Measurements from ENCODE around the gene TNXB.
"Not testable (repeated sequence)": the region's sequence is repeated elsewhere in the genome, so short reads cannot be mapped to it uniquely, and the experiment has no call there.

TNXB gene

DNA sequence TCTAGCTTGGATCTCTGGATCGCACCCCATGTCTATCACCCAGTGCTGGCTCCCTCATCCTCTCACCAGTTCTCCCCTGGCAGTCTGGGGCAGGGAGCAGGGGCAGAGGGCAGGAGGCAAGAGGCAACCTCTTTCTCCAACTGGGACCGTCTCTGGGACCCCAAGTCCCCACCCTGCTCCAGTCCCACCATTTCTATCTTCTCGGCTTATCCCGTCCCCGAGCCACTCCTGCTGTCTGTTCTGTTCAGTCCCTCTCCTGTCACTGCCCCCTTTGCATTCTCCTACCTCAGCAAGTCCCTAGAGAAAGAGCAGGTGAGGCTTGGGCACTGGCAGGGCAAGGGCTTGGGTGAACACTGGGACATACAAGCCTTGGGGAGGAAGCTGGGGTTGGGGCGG lies 625 bp upstream of the TNXB start:
- DNase-seq = no peak

DNA sequence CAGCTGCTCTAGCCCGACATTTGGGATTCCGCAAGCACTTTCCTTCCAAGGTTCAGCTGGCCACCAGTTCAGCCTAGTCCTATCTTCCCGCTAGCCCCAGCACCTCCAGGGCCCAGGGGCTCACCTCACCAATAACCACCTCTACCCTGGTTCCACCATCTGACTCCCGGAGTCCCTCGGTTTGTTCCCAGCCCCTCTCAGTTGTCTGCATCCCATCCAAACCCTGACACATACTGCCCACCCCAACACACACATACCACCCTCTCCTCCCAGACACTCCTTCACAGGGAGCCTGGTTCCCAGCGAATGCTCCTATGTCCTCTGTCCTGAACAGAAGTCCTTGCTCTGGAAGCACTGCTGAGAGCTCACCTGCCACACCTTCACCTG lies 418 bp downstream of the TNXB start:
- no peak for DNase-seq

DNA sequence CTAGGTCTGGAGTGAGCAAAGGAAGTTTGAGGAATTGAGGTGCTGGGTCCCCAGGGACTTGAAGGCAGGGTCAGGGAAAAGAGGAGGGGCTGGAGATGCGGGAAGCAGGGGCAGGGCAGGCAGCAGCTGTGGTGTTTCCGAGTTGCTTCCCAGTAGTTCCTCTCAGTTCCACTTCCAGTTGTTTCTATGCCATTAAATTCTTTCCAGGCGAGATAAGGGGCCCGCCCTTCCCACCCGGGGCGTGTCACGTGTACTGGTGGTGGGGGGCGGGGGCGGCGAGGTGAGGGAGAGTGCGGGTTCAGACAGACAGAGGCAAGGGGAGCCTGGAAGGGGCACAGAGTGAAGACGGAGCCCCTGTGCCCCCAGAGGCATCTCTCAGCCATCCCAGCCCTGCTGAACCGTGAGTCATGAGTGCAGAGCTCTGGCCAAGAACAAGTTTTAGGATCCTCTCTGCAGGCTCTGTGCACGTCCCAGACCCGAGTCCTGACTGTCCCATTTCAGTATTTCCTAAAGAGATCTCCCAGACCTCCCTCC lies 977 bp downstream of the TNXB start:
- no peak for DNase-seq

DNA sequence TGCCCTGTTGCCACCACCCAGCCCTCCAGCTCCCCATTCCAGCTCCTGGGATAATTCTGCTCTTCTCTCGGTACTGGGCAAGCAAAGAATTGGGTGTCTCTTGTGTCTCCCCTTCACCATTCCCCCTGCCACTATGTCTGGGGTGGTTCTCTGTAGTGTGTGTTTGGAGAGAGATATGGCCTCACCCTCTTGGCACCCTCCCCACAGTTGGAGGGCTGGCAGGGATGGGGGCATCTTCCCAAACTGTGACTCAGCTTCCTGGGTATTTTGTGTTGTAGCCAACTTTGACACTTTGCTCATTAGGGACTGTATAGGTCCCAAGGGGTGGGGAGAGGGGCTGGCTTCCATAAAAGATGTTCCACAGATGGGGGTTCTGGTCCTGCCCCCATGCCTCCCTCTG lies 1.7 kb downstream of the TNXB start:
- DNase-seq = no peak

DNA sequence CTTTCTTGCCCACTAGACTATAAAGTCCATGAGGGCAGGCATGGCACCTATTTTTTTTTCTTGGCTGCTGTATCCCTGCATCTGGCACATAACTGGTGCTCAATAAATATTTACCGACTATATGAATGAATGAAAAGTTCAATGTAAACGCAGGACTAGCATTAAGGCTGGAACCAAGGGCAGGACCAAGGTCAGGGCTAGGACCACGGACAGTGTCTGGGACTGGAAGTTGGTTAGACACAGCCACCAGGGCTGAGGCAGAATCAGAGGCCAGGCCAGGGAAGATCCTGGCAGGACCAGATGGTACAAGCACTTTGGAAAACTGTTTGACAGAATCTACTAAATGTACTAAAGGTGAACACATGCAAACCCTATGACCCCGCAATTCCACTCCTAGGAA lies 3.7 kb downstream of the TNXB start:
- DNase-seq = no peak

DNA sequence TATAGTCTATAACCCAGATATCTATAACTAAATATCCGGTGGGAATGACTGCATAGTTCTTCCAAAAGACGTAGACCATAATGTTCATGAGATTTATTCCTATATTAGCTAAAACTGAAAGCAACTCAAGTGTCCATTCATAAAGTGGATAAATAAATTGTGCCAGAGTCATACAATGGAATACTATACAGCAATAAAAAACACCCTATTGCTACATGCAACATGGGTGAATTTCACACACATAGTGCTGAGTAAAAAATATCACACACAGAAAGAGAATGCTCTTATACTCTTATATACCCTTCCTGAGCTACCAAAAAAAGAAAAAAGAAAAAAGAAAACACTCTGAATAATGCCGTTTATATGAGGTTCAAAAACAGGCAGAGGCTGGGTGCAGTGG lies 6.9 kb downstream of the TNXB start:
- DNase-seq = no peak

DNA sequence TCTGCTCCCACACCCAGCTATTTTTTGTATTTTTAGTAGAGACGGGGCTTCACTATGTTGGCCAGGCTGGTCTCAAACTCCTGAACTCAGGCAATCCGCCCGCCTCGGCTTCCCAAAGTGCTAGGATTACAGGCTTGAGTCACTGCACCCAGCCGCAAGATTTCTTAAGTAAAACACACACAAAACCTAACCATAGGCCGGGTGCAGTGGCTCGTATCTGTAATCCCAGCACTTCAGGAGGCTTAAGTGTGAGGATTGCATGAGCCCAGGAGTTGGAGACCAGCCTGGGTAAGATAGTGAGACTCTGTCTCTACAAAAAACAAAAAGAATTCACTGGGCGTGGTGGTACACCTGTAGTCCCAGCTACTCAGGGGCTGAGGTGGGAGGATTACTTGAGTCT lies 8.9 kb downstream of the TNXB start:
- DNase-seq = not testable (repeated sequence)

DNA sequence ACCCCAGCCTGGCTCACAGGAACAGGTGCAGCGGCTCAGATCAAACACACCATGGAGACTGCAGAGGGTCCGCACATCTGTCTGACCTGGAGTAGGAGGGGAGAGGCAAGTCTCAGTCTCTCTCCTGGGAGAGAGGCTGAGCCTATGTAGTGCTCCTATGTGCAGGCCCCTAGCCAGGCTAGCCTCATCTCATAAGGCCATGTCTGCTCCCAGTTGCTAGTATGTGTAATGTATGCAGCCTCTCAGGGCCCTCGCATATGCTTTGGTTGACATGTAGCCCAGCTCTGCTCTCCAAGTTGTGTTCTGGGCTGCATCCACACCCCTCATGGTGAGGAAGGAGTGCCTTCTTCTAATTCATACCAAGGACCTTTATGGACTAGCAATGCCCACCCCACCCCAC lies 11.8 kb downstream of the TNXB start:
- DNase-seq = no peak

DNA sequence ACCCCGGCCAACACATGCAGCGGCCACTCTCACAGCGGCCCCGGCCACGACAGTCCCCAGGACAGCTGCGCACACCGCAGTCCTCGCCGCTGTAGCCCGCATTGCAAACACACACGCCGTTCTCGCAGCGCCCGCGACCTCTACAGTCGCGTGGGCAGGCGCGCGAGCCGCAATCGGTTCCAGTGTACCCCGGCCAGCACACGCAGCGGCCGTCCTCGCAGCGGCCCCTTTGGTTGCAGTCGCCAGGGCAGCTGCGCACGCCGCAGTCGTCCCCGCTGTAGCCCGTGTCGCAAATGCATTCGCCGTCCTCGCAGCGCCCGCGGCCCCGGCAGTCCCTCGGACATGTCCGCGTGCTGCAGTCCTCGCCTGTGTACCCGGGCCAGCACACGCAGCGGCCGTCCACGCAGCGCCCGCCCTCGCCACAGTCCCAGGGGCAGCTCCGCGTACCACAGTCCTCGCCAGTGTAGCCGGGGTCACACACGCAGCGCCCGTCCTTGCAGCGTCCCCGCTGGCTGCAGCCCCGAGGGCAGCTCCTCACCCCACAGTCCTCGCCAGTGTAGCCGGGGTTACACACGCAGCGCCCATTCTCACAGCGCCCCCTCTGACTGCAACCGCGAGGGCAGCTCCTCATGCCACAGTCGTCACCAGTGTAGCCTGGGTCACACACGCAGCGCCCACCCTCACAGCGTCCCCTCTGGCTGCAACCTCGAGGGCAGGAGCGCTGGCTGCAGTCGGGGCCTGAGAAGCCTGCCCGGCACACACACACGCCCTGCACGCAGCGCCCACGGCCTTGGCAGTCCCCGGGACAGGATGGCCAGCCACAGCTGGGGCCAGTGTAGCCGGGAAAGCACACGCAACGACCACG lies 12.5 kb downstream of the TNXB start:
- no peak for DNase-seq

DNA sequence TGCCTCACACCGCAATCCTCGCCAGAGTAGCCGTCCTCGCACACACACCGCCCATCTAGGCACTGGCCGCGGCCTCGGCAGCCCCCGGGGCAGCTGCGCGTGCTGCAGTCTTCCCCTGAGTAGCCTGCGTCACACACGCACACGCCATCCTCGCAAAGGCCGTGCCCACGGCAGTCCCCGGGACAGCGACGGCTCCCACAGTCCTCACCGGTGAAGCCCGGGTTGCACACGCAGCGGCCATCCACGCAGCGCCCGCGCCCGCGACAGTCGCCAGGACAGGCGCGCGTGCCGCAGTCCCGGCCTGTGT lies 13.1 kb downstream of the TNXB start:
- no peak for DNase-seq

DNA sequence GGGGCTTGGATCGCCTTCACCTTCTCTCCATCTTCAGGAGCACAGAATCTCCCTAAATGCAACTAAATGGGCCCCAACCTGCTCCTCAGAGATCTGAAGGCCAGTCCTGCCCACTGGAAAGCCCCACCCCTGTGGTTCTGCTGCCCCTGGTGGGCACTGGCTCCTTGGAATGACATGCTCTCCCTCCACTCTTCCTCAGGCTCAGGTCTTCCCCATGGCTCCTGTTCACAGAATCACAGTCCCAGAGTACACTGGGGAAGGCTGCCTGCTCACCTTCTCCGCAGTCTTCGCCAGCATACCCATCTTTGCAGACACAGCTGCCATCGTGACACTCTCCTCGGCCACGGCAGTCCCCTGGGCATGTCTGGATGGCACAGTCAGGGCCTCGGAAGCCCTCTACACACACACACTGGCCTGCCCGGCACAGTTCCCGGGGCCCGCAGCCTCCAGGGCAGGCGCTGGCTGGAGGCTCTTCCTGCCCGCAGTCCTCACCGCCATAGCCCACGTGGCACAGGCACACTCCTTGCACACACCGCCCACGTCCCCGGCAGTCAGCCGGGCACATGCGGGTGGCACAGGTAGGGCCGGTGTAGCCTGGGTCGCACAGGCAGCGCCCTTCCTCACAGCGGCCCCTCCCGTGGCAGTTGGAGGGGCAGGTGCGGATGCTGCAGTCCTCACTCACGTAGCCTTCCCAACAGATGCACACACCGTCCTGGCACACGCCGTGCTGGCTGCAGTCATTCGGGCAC lies 13.6 kb downstream of the TNXB start:
- no peak for DNase-seq

DNA sequence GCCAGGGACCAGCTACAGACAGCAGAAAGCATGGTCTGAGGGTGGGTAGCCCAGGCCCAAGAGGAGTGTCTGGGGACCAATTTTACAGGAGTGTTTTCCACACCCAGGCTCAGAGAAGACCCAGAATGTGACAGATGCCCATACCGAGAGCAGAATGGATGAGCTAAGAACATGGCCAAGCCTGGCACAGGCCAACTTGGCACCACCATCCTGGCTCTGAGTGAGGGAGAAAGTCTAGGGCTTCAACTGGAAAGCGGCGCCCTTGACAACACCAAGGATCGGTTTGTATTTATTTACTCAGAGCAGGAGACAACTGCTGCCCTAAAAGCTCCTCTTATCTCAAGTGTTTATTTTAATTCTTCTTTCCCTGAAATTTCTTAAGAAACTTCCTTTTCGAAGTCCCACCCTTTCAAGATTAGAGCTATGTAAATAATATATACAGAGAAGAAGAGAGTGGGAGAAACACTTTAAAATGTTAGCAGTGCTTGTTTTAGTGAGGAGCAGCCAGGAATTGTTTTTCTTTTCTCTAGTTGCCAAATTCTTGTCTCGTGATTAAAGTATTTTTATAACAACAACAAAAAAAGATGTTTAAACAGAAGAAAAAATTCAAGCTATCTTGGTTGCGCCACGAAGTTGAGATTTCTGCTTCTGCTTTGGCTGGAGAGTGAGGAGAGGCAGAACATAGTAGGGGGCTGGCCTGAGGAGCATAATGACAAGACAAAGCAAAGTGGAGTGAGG lies 16.2 kb downstream of the TNXB start:
- DNase-seq = no peak

DNA sequence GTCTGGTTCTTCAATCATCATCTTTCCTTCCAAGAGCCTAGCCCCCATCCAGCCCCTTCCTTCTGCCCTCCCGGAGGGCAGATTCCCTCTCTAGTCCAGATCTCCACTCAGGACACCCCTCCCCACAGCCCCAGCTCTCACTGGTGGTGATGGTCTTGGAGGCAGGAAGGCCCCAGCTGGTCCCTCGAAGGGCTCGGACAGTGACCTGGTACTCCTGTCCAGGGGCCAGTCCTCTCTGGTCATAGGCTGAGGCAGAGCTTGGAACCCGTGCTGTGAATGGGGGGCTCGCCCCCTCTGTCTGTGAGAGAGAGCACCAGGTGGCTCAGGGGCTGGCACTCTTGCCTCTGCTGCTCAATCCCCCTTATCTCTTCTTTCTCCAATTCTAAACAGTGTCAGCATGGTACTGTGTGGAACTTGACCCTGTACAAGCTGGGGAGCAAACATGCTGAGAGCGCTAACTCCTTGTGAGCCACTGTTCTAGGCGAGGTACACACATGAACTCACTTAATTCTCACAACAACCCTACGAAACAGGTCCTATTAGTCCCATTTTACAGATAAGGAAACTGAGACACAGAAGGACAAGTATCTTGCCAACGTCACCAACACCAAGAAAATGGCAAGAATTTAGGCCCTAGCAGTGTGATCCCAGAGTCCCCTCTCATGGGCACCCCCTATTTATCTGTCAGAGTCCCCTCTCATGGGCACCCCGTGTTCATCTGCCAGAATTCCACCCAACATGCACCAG lies 19.9 kb downstream of the TNXB start:
- DNase-seq = no peak

DNA sequence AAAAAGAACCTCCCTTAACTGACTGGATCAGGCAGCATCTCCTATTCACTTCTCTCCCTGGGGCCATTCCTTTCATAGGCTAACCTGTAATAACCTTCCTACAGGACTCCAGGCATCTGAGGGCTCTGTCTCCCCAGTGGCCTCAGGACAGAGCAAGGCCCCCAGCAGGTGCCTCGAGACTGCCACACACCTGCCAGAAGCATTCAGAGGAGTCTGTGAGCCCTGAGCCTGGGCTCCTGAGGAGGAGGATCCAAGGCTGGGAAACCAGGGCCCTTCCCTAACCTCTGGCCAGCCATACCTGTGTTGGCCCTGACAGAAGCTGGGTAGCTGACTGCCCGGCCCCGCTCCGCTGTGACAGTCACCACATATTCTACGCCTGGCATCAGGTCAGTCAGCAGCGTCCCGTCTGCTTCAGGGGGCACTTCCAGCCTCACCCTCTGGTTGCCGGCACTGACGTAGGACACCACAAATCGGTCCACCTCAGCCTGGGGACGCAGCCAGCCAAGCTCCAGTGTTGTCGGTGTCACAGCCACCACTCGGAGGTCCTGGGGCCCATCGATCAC lies 20.6 kb downstream of the TNXB start:
- no peak for DNase-seq

DNA sequence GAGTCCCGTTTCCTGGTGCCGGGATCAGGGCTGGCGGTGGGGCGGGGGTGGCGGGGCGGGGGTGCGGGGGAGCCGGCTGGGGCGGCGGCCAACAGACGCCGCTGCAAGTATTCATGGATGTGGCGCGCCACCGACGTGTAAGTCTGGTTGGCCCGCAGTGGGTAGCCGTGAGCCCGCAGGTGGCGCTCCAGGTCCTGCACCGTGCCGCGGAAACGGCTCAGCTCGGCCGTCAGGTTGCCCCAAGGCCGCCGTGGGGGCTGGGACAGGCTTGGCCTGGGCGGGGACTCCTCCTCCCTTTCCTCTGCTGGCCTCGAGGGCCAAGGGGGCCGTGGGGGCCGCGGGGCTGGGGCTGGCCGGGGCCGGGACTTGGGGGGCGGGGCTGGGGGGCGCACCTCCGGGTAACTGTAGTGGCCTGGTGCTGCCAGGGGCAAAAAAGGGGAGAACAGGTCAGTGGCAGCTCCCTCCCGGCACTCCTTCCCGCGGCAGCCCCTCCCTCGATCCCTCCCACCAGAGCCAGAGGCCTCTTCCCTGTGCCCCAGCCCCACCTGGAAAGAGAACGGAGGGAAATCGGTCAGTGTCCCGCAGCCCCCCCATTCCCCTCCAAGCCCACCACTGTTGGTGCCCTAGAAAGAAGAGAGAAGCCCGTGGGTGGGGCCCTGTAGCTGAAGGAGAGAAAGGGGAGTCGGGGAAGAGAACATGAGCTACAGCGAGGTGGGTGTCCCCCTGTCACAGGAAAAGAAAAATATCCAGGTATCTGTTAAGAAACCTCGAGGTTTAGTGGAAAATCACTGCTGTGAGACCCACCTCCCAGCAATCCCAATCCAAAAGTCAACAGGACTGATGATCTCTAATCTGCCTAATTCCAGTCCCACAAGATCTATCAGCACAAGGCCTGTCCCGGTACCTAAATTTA lies 21.3 kb downstream of the TNXB start:
- DNase-seq = peak; percentile 60

DNA sequence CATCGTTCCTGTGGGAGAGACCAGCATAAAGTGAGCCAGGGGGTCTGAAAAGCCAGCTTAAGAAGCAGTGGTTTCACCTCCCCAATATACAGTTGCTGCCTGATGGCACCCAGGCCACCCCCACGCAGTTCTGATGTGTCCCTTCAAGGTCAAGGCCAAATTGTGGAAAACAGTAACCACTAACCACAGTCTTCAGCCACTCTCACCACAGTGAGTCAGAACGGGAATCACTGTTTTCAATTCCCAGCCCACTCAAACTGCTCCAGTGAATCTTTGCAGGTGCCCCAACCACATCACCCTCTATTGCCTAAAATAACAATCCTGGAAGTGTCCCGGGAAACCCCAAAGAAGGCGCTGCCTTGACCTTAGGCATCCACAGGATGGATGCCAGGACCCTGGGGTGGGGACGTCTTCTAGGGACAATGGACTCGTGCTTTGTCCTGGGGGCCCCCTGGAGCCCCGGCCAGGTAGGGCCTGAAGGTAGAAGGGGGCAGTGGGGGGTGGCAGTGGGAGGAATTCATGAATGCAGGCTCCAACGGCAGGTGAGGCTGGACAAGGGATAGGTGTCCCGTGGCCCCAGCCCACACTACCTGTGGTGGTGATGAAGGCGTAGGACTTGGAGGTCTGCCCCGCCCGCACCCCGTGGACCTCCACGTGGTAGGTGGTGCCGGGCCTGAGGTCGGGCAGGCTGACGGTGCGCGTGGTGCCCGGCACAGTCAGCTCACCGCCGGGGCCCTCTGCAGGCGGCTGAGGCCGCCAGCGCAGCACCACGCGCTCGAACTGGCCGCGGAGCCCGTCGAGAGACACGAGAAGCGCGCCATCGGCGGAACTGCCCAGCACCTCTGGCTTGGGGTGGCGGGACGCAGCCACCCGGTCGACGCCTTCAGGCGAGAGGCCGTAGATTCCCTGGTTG lies 22.2 kb downstream of the TNXB start:
- peak; percentile 73 for DNase-seq

DNA sequence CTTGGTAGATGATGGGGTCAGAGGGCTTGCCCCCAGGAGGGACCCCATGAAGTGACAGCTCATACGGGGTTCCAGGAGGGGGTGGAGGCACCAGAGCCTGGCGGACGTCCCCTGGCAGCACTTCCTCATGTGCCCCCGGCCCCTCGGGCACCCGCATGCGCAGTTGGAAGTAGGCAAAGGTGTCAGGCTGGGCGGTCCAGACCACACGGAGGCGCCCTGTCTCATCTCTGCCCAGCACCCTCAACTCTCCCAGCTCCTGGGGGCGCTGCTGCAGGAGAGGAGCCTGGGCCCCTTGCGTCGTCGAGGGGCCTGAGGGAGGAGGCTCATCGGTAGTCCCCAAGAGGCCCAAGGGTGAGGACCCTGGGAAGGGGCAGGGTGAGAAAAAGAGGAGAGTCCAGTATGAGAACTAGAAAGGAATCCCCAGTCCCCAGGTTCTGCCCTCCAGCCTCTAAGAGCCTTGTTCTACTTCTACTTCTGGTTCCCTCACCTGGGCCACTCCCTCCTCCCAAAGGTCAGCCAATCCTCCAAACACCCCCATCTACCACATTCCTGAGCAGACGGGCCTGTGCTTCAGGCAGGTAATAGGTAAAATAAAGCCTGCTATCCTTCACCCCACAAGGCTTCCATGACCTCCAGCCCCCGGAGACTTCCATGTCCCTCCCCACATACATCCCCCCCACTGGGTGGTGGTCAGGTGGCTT lies 23.2 kb downstream of the TNXB start:
- no peak for DNase-seq

DNA sequence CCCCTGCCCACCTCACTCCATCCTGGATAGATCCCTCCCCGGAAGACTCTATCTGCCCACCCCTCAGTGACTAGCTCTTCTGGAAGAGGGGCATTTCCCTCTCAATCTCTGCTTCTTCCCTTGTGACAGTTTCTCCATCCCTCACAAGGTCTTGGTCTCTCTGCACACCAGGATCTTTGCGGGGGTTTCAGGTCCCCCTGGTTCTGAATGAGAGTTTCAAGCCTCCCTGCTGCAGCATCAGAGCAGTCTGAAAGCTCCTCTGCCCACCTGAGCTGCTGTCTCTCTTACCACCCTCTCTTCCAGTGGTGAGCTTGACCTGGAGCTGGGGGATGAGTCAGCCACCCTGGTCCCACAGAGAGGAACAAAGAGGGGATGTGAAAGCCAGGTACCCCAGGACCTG lies 24.4 kb downstream of the TNXB start:
- no peak for DNase-seq
